Natural killer cell (primary cell): ENCODE data around the gene TECTA. TPM values are rescaled to one million over a fixed set of nuclear protein-coding genes. Genes with fewer than 3 reads are reported as not detected.

Experiments
- ATAC-seq, 3 donors: fragments of 150-1000 bp in 2 of 3; fragments of 200-7000 bp in 1 of 3; cut with Tn5 transposase; 1 replicate in 1 of 3; 2 replicates in 2 of 3; pipeline ENCODE4 v1.10.0; 2021; ENCODE audit warnings: mild to moderate bottlenecking in 2 of 3, moderate library complexity in 2 of 3
- DNase-seq, 2 donors: peaks; one replicate each; pipeline versions ENCODE4 v3.0.0 to v3.0.0-alpha.2; 2013 to 2021; ENCODE audit warnings: mixed read lengths in 1 of 2
- H3K27ac ChIP-seq: one replicate; pipeline ENCODE4 v1.5.1; 2013; ENCODE audit warnings: mild to moderate bottlenecking, low read length
- H3K27me3 ChIP-seq: one replicate; pipeline ENCODE4 v1.6.1; 2013; ENCODE audit warnings: low read length; ENCODE audit not compliant: control insufficient read depth, insufficient read depth
- H3K36me3 ChIP-seq: one replicate; pipeline ENCODE4 v1.6.1; 2013; ENCODE audit warnings: low read length; ENCODE audit not compliant: control insufficient read depth, insufficient read depth
- H3K4me1 ChIP-seq: one replicate; pipeline ENCODE4 v1.6.1; 2013; ENCODE audit warnings: low read length; ENCODE audit not compliant: control insufficient read depth, insufficient read depth
- H3K4me3 ChIP-seq: one replicate; pipeline ENCODE4 v1.5.1; 2013; ENCODE audit warnings: low read length
- H3K9me3 ChIP-seq: one replicate; pipeline ENCODE4 v1.6.1; 2013; ENCODE audit warnings: low read length; ENCODE audit not compliant: control insufficient read depth, insufficient read depth
- H3K27ac Mint-ChIP-seq, 2 donors: one replicate each; pipeline ENCODE4 v1.8.0; 2022; ENCODE audit warnings: mild to moderate bottlenecking in 2 of 2, mixed read lengths in 2 of 2, moderate library complexity in 1 of 2
- H3K27me3 Mint-ChIP-seq, 2 donors: one replicate each; pipeline ENCODE4 v1.8.0; 2022; ENCODE audit warnings: low read depth in 2 of 2, mixed read lengths in 2 of 2
- H3K36me3 Mint-ChIP-seq: one replicate; pipeline ENCODE4 v1.8.0; 2022; ENCODE audit warnings: mixed read lengths
- H3K4me1 Mint-ChIP-seq, 2 donors: one replicate each; pipeline ENCODE4 v1.8.0; 2022; ENCODE audit warnings: mixed read lengths in 2 of 2
- H3K4me3 Mint-ChIP-seq: one replicate; pipeline ENCODE4 v1.8.0; 2022; ENCODE audit warnings: mild to moderate bottlenecking, moderate library complexity, mixed read lengths
- H3K9me3 Mint-ChIP-seq, 2 donors: one replicate each; pipeline ENCODE4 v1.8.0; 2022; ENCODE audit warnings: mixed read lengths in 2 of 2
- WGBS: methylation state at CpG from one replicate; pipeline ENCODE4 v1.1.7; 2013; ENCODE audit warnings: missing lambda C conversion rate; ENCODE audit not compliant: insufficient coverage; 5-methylcytosine and 5-hydroxymethylcytosine counted together
- intact Hi-C: fragments of 100-400 bp; cut with micrococcal nuclease; formaldehyde crosslinking; loops from one replicate; pipeline ENCODE4 v1.14.2; 2022
- total RNA-seq, 4 donors: library from RNA; stranded (reverse); fragments of 120-200 nt in 1 of 4; gene quantifications; one replicate each; pipeline versions ENCODE4 v1.2.3 to v1.2.4, GENCODE V29; 2013 to 2022
- TF ChIP-seq, protein P1 (sequence below): fragments of 200-600 bp; IDR thresholded peaks from one replicate; pipeline ENCODE4 v1.8.0; 2022; ENCODE audit warnings: antibody characterized with exemption

TECTA gene
- total RNA-seq, 3 donors from 2014 or later (not counting 1 experiment from before 2014, with no cell fraction given), result 0.50 to 0.57 (median 0.56) TPM

DNA sequence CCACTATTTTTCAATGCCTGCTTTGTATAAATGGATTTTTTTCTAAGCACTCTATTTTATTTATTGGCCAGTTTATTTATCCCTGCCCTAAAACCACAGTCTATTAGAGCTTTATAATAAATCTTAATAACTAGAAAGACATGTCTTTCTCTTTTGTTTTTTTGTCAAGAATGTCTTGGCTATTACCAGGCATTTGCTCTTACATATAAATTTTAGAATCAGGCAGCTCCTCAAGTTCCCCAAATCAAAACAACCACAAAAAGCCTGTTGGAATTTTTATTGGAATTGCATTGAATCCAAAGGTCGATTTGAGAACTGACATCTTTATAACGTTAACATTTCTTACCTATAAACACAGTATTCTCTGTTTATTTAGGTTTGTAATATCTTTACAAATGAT is 105.8 kb downstream of the TECTA start:
- no peak for ATAC-seq
- Histone ChIP-seq H3K27ac (no peak overlapping the region), H3K4me3 (no peak overlapping the region), H3K9me3 (no peaks in the 10 kb centered on the region), H3K27me3 (peaks cover 7% of the 10 kb centered on the region), H3K36me3 (no peaks in the 10 kb centered on the region), H3K4me1 (no peaks in the 10 kb centered on the region)
- Mint-ChIP-seq H3K27ac (no peak overlapping the region), H3K4me3 (no peak overlapping the region), H3K36me3 (no peaks in the 10 kb centered on the region), H3K27me3 (peaks cover 18 to 38% of the 10 kb centered on the region in 2 donors), H3K4me1 (no peaks in the 10 kb centered on the region), H3K9me3 (no peaks in the 10 kb centered on the region)
- intact Hi-C loops, result no loop called here
- TF ChIP-seq, protein P1, sequence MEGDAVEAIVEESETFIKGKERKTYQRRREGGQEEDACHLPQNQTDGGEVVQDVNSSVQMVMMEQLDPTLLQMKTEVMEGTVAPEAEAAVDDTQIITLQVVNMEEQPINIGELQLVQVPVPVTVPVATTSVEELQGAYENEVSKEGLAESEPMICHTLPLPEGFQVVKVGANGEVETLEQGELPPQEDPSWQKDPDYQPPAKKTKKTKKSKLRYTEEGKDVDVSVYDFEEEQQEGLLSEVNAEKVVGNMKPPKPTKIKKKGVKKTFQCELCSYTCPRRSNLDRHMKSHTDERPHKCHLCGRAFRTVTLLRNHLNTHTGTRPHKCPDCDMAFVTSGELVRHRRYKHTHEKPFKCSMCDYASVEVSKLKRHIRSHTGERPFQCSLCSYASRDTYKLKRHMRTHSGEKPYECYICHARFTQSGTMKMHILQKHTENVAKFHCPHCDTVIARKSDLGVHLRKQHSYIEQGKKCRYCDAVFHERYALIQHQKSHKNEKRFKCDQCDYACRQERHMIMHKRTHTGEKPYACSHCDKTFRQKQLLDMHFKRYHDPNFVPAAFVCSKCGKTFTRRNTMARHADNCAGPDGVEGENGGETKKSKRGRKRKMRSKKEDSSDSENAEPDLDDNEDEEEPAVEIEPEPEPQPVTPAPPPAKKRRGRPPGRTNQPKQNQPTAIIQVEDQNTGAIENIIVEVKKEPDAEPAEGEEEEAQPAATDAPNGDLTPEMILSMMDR, result no peak
- WGBS, result no CpG with 5 or more reads among the region's 2 CpGs
- DNase-seq, result no peak

DNA sequence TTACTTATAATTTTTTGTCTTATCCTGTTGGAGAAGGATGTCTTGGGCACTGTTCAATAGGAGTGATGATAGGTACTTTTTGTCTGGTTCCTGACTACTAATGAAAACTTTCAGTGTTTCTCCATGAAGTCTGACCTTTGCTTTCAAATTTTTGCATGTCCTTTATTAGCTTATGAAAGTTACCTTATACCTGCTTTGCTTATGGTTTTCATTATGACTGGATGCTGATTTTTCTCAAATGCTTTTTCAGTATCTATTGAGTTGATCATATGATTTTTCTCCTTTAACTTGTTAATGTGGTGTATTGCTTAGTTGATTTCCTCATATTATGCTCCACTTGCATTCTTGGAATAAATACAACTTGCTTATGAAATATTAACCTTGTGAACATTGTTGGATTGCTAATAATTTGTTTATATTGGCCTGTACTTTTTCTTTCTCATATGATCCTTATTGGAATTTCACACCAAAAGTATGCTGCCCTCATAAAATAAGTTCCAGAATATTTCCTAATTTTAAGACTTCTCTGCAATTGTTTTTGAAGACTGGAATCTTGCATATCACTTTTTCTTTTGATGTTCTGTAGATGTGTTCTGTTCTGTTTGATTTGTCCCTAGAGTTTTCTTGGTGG is 106.6 kb downstream of the TECTA start:
- no peak overlapping the region for H3K4me3 Mint-ChIP-seq
- ATAC-seq, result no peak

DNA sequence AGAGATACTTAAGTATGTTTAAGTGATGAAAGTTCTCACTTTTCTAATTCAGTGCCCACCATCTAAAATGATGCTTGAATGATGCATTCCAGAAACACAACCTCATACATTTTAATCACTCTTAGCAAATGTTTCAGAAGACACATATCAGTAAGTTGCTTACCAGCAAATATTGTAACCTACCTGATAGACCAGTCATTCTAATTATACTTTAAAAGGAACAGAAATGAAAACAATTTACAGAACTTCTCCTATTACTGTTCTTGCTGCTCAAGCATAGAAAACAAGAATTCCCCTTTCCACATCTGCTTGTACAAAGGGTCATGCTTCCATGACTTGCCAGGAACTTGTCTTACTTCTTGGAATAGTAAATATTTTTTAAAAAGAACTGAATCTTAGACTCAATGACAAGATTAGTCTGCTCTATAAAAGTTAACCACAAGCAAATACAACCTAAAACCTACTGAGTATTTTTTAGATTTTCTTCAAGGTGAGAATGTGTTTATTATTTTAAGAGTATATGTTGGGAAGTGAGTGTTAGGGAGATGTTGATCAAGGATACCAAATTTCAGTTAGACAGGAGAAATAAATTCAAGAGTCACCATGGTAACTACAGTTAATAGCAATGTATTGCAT is 109.5 kb downstream of the TECTA start:
- H3K36me3 ChIP-seq, result no peaks in the 10 kb centered on the region
- H3K27ac ChIP-seq, result no peak overlapping the region
- no peak overlapping the region for H3K4me3 Mint-ChIP-seq
- no peaks in the 10 kb centered on the region for H3K9me3 Mint-ChIP-seq
- H3K9me3 ChIP-seq, result no peaks in the 10 kb centered on the region
- intact Hi-C loops, result no loop called here
- H3K4me3 ChIP-seq, result no peak overlapping the region
- no peak for ATAC-seq
- peaks cover 20 to 62% of the 10 kb centered on the region in 2 donors for H3K27me3 Mint-ChIP-seq
- no peaks in the 10 kb centered on the region for H3K4me1 ChIP-seq
- DNase-seq, result no peak
- no peaks in the 10 kb centered on the region for H3K36me3 Mint-ChIP-seq
- H3K4me1 Mint-ChIP-seq, result peaks cover 0 to 4% of the 10 kb centered on the region in 2 donors
- peaks cover 9% of the 10 kb centered on the region for H3K27me3 ChIP-seq
- no peak overlapping the region for H3K27ac Mint-ChIP-seq
- TF ChIP-seq, protein P1, result no peak

More for the DNA sequence above, 106.6 kb downstream of the TECTA start:
- Histone ChIP-seq H3K36me3 (no peaks in the 10 kb centered on the region), H3K9me3 (no peaks in the 10 kb centered on the region), H3K4me1 (no peaks in the 10 kb centered on the region), H3K27ac (no peak overlapping the region), H3K4me3 (no peak overlapping the region), H3K27me3 (peaks cover 7% of the 10 kb centered on the region)
- DNase-seq, result no peak
- TF ChIP-seq, protein P1, result no peak
- H3K27me3 Mint-ChIP-seq, result peaks cover 16 to 43% of the 10 kb centered on the region in 2 donors
- H3K4me1 Mint-ChIP-seq, result no peaks in the 10 kb centered on the region
- no peaks in the 10 kb centered on the region for H3K36me3 Mint-ChIP-seq
- no peak overlapping the region for H3K27ac Mint-ChIP-seq
- H3K9me3 Mint-ChIP-seq, result no peaks in the 10 kb centered on the region
- intact Hi-C loops, result no loop called here

DNA sequence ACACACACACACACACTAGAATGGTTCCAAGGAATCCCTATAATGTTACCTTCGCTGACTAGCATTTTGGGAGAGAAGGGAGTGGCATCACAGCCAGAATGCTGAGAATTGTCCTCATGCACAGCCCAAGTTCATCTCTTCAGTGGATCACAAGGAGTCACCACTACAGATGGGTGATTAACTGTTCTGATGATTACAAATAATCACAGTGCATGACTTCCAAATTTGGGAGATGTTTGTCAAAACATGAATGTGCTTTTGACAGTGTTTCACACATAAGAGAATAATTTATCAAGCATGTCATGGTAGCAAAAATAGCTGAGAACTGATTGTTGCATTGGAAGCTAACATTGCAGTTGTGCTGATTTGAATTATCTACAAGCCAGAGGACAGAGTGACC is 110.6 kb downstream of the TECTA start:
- peaks cover 11 to 61% of the 10 kb centered on the region in 2 donors for H3K27me3 Mint-ChIP-seq
- ATAC-seq, result no peak
- intact Hi-C loops, result no loop called here
- H3K27me3 ChIP-seq, result peaks cover 9% of the 10 kb centered on the region
- no peak overlapping the region for H3K4me3 ChIP-seq
- H3K36me3 Mint-ChIP-seq, result no peaks in the 10 kb centered on the region
- TF ChIP-seq, protein P1, result no peak
- no peaks in the 10 kb centered on the region for H3K9me3 Mint-ChIP-seq
- H3K4me1 ChIP-seq, result no peaks in the 10 kb centered on the region
- no peak overlapping the region for H3K27ac Mint-ChIP-seq
- H3K4me1 Mint-ChIP-seq, result peaks cover 0 to 4% of the 10 kb centered on the region in 2 donors
- WGBS, result no CpG with 5 or more reads among the region's 1 CpG
- no peaks in the 10 kb centered on the region for H3K9me3 ChIP-seq
- H3K4me3 Mint-ChIP-seq, result no peak overlapping the region
- H3K36me3 ChIP-seq, result no peaks in the 10 kb centered on the region
- no peak overlapping the region for H3K27ac ChIP-seq
- DNase-seq, result no peak
